OCI-LY1 (cell line): Measurements from ENCODE around the gene DES.

Experiments
- EZH2 ChIP-seq: fragments of 200-600 bp; sonication (generic), shearing (Covaris generic); IDR thresholded peaks from 2 replicates; pipeline ENCODE4 v1.8.0; 2017; ENCODE audit warnings: borderline replicate concordance, mixed run types, mild to moderate bottlenecking, antibody characterized with exemption, low read length, moderate library complexity, mixed read lengths
- TF ChIP-seq, protein P1 (sequence below): fragments of 200-600 bp; sonication (generic), shearing (Covaris generic); IDR thresholded peaks from 2 replicates; pipeline ENCODE4 v1.5.1; 2017; ENCODE audit warnings: mild to moderate bottlenecking, antibody characterized with exemption, low read length, moderate library complexity, mixed read lengths

DNA sequence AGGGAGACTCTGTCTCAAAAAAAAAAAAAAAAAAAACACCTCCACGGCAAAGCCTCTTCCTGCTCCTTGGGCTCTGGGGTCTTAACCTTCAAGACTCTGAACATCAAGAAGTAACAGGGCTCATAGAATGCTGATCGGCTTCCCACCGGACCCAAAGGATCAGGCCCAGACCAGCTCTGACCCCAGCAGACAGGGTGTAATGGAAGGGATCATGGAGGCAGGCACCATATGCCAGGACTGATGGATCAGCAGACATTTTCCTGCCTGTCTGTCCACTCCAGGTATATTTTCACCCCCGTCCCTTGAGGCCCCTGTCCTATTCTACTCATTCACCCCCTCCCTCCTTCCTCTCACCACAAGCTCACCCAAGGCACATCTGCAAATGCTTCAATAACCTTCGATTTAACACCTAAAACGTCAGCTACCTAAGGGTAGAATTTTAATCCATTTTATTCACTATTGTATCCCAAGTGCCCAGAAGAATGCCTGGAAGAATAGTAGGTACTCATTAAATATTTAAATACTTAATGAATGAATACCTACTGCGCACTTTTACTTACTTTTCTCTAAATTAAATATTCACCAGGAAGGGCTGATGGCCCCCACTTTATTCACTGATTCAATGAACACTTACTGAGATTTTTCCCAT is 11.9 kb downstream of the DES start:
- TF ChIP-seq, protein P1, sequence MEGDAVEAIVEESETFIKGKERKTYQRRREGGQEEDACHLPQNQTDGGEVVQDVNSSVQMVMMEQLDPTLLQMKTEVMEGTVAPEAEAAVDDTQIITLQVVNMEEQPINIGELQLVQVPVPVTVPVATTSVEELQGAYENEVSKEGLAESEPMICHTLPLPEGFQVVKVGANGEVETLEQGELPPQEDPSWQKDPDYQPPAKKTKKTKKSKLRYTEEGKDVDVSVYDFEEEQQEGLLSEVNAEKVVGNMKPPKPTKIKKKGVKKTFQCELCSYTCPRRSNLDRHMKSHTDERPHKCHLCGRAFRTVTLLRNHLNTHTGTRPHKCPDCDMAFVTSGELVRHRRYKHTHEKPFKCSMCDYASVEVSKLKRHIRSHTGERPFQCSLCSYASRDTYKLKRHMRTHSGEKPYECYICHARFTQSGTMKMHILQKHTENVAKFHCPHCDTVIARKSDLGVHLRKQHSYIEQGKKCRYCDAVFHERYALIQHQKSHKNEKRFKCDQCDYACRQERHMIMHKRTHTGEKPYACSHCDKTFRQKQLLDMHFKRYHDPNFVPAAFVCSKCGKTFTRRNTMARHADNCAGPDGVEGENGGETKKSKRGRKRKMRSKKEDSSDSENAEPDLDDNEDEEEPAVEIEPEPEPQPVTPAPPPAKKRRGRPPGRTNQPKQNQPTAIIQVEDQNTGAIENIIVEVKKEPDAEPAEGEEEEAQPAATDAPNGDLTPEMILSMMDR, result no peak
- no peak for TF ChIP-seq EZH2
